Esophagus squamous epithelium (tissue), 4 donors: ENCODE results near the gene KCNIP2.

Experiments used
- CTCF ChIP-seq, 6 experiments: fragments of 450-650 bp in 4 of 6; fragments of 200-600 bp in 2 of 6; sonication (generic) in 2 of 6; IDR thresholded peaks; one replicate each; pipeline ENCODE4 v1.5.1; 2016 to 2019; ENCODE audit warnings: antibody characterized with exemption in 6 of 6, mild to moderate bottlenecking in 4 of 6, moderate library complexity in 4 of 6
- POLR2A ChIP-seq, 4 donors: fragments of 450-650 bp; IDR thresholded peaks; one replicate each; pipeline ENCODE4 v1.6.1; 2017; ENCODE audit warnings: antibody characterized with exemption in 4 of 4, mild to moderate bottlenecking in 4 of 4, moderate library complexity in 3 of 4

DNA sequence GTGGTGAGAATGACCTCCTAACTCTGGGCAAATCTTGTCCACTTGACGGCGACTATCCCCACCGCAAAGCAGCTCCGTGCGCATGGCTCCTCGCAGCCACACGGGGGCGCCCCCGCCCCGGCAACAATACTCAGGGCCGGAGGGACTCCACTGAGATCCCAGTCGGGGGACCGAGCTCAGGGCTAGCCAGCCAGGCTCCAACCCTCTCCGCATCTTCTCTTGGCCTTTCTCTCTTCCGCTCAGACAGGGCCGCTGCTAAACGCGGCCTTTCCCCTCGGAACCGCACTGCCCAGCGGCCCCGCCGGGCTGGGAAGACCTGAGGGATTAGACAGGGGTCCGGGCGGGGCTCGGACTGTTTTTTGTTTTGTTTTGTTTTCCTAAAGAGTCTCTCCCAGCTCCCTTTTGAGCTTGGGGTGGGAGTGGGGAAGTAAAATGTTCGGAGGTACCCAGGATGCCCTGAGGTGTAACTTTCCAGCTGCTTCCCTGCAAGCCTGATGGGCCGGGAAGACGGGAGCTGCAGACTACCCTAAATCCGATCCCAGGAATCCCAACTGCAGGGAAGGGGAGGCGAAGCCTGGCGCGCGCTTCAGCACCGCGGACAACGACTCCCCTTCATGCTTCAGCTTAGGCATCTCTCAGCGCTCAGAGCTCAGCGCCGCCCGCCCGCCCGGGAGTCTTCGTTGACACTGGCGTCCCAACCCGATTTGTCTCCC lies 2.7 kb downstream of the KCNIP2 start:
- TF ChIP-seq POLR2A (IDR thresholded peaks at IDR 0.05): no peak
- peak; percentile 81 to 90 (median 86) for TF ChIP-seq CTCF (IDR thresholded peaks at IDR 0.05)
